Lung (tissue), 12 donors: Measurements from ENCODE around the gene STUM. TPM values are rescaled to one million over a fixed set of nuclear protein-coding genes. Genes with fewer than 3 reads are reported as not detected.

Experiments used
- ATAC-seq: fragments of 200-7000 bp; cut with Tn5 transposase; one replicate; pipeline ENCODE4 v1.9.1; 2020; ENCODE audit warnings: moderate number of reproducible peaks; ENCODE audit not compliant: insufficient read depth, low FRiP score
- DNase-seq, 3 donors: peaks; one replicate each; pipeline ENCODE4 v3.0.0-alpha.2; 2013 to 2017
- H3K27ac ChIP-seq, 2 donors: one replicate each; pipeline ENCODE4 v1.5.1; 2013; ENCODE audit warnings: mild to moderate bottlenecking in 2 of 2, moderate library complexity in 2 of 2, control low read depth in 1 of 2, inconsistent platforms in 1 of 2, low read depth in 1 of 2, low read length in 1 of 2
- H3K27me3 ChIP-seq, 3 donors: one replicate each; pipeline ENCODE4 v1.5.1; 2013; ENCODE audit warnings: low read length in 2 of 3; ENCODE audit not compliant: control insufficient read depth in 3 of 3, insufficient read depth in 3 of 3
- H3K36me3 ChIP-seq, 4 donors: one replicate each; pipeline ENCODE4 v1.5.1; 2013; ENCODE audit warnings: low read length in 4 of 4, mild to moderate bottlenecking in 1 of 4, moderate library complexity in 1 of 4; ENCODE audit not compliant: control insufficient read depth in 4 of 4, insufficient read depth in 4 of 4
- H3K4me1 ChIP-seq, 5 donors: one replicate each; pipeline ENCODE4 v1.5.1; 2013; ENCODE audit warnings: low read length in 5 of 5, mild to moderate bottlenecking in 2 of 5, moderate library complexity in 1 of 5; ENCODE audit not compliant: control insufficient read depth in 5 of 5, insufficient read depth in 5 of 5
- H3K4me3 ChIP-seq: one replicate; pipeline ENCODE4 v1.5.1; 2013; ENCODE audit warnings: mild to moderate bottlenecking, control low read depth, moderate library complexity
- H3K9ac ChIP-seq, 2 donors: one replicate each; pipeline ENCODE4 v1.5.1; 2013; ENCODE audit warnings: low read length in 2 of 2, control low read depth in 1 of 2; ENCODE audit not compliant: insufficient read depth in 1 of 2
- H3K9me3 ChIP-seq, 4 donors: one replicate each; pipeline ENCODE4 v1.5.1; 2013; ENCODE audit warnings: low read length in 3 of 4, mild to moderate bottlenecking in 1 of 4, moderate library complexity in 1 of 4; ENCODE audit not compliant: control insufficient read depth in 4 of 4, insufficient read depth in 3 of 4
- CTCF ChIP-seq: IDR thresholded peaks from 2 replicates; pipeline ENCODE4 v1.5.1; 2012; ENCODE audit warnings: mild to moderate bottlenecking; ENCODE audit errors: control extremely low read depth, extremely low read depth
- WGBS, 2 donors: extraction: QIAGEN DNeasy Blood & Tissue Kit; methylation state at CpG; one replicate each; pipeline ENCODE4 v1.1.7; 2013; 5-methylcytosine and 5-hydroxymethylcytosine counted together
- polyA plus RNA-seq, 2 donors: library from polyadenylated mRNA; stranded (reverse); fragments of 200-250 nt; gene quantifications; one replicate each; pipeline ENCODE4 v1.2.1, GENCODE V29; 2013
- total RNA-seq, 2 donors: library from RNA; depleted of rRNA in 1 of 2; stranded (reverse); fragments of >200 nt in 1 of 2; gene quantifications; one replicate each; pipeline ENCODE4 v1.2.1, GENCODE V29; 2014 to 2021
- donor health status: control.
- donor health status: control.
- donor health status: Bipolar disorder and iron deficiency.
- donor health status: healthy.
- donor health status: DM: yes; HTN: yes; CAD: no.

The STUM gene
- total and polyA plus RNA-seq, 4 donors: 0.09 to 0.58 (median 0.48) TPM

GRCh38 chr1:226575436-226575720 lies 26.8 kb downstream of the STUM start:
- ATAC-seq: no peak

GRCh38 chr1:226575739-226576378 lies 27.3 kb downstream of the STUM start:
- H3K9me3 ChIP-seq: peaks cover 0 to 5% (median 0%) of the 10 kb centered on the region in 4 donors
- ATAC-seq (no peak), DNase-seq (peak in 2 of 3 donors; percentile 28 to 48)
- no peaks in the 10 kb centered on the region for H3K27me3 ChIP-seq
- TF ChIP-seq CTCF: no peak
- no peak overlapping the region for H3K4me3 ChIP-seq
- 59% methylated on average over 9 of the region's 9 CpGs for WGBS, 2 donors
- no peak overlapping the region for H3K9ac ChIP-seq
- H3K36me3 ChIP-seq: no peaks in the 10 kb centered on the region
- H3K4me1 ChIP-seq: peaks cover 0 to 9% (median 3%) of the 10 kb centered on the region in 5 donors
- H3K27ac ChIP-seq: no peak overlapping the region

More at GRCh38 chr1:226575436-226575720, 26.8 kb downstream of the STUM start:
- Histone ChIP-seq H3K4me3 (no peak overlapping the region), H3K36me3 (no peaks in the 10 kb centered on the region), H3K27me3 (no peaks in the 10 kb centered on the region), H3K4me1 (peaks cover 0 to 9% (median 3%) of the 10 kb centered on the region in 5 donors), H3K9ac (no peak overlapping the region), H3K27ac (no peak overlapping the region), H3K9me3 (peaks cover 0 to under 1% (median 0%) of the 10 kb centered on the region in 4 donors)
- no peak for TF ChIP-seq CTCF
- DNase-seq: no peak
- 88 to 97% methylated on average over 4 of the region's 4 CpGs for WGBS, 2 donors

- H3K36me3 ChIP-seq: no peaks in the 10 kb centered on the region
- no peak overlapping the region for H3K9ac ChIP-seq
- no peak for ATAC-seq
- 81 to 86% methylated on average over 3 of the region's 3 CpGs for WGBS, 2 donors
- H3K27me3 ChIP-seq: no peaks in the 10 kb centered on the region
- H3K27ac ChIP-seq: no peak overlapping the region
- no peak for TF ChIP-seq CTCF
- DNase-seq: no peak
- H3K4me1 ChIP-seq: peaks cover 0 to 9% (median 3%) of the 10 kb centered on the region in 5 donors
- H3K9me3 ChIP-seq: peaks cover 0 to 5% (median 0%) of the 10 kb centered on the region in 4 donors
- H3K4me3 ChIP-seq: no peak overlapping the region
Measured at GRCh38 chr1:226576601-226577000, 28.0 kb downstream of the STUM start.
